ENCODE measurements around the gene EPHB2. TPM values are rescaled to one million over a fixed set of nuclear protein-coding genes. Genes with fewer than 3 reads are reported as not detected.

Gene EPHB2
- total and polyA plus RNA-seq, 2 of the 8 experiments (the other 6 are each of a cell fraction or from before 2014, with no cell fraction given) = 15.8 to 17.2 TPM

DNA sequence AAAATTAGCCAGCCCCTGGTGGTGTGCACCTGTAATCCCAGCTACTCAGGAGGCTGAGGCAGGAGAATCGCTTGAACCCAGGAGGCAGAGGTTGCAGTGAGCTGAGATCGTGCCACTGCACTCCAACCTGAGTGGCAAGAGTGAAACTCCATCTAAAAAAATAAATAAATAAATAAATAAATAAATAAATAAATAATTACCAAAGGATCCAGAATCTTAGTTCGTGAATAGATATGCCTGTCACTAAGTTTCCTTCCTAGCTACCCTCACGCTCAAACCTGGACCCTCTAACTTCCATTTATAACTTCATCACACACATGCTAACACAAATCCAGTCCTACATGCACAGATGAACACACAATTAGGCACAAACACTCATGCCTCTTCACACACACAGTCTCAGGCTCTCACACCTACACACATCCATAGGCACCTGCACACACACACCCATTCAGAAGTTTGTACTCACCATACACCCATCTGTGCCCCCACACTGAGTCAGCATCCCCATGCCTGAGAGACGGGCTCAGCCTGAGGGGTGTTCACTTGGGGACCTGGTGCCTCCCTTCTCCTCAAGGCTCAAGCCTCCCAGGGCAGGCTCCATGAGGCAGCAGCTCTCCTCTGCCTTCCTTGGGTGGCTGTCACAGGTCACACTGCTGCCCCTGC, 200.5 kb downstream of the EPHB2 start (continued):
- no peak for TF ChIP-seq CTBP2 (IDR thresholded peaks at IDR 0.05; ENCODE audit: borderline replicate concordance, insufficient read depth, insufficient read length, low read length)
